DOHH2 (cell line): ENCODE results near the gene SPOUT1.

ENCODE experiments used
- H3F3A ChIP-seq: fragments of 200-600 bp; sonication (generic), shearing (Covaris generic); 2 replicates; pipeline ENCODE4 v1.6.0; 2016; ENCODE audit warnings: antibody characterized with exemption, mild to moderate bottlenecking; ENCODE audit not compliant: control insufficient read depth, insufficient read depth
- H3K27ac ChIP-seq: fragments of 200-600 bp; sonication (generic); 2 replicates; pipeline ENCODE4 v1.5.1; 2014; ENCODE audit warnings: low read depth, mild to moderate bottlenecking, low read length, moderate library complexity
- H3K27me3 ChIP-seq: fragments of 200-600 bp; sonication (generic); 2 replicates; pipeline ENCODE4 v1.6.1; 2014; ENCODE audit warnings: mild to moderate bottlenecking, low read length, mixed read lengths; ENCODE audit not compliant: control insufficient read depth
- H3K36me3 ChIP-seq: fragments of 200-600 bp; sonication (generic); 2 replicates; pipeline ENCODE4 v1.6.1; 2014; ENCODE audit warnings: mild to moderate bottlenecking, low read length, moderate library complexity, mixed read lengths; ENCODE audit not compliant: control insufficient read depth
- H3K4me1 ChIP-seq: fragments of 200-600 bp; sonication (generic); 2 replicates; pipeline ENCODE4 v1.6.1; 2014; ENCODE audit warnings: mild to moderate bottlenecking, low read length, mixed read lengths; ENCODE audit not compliant: control insufficient read depth
- H3K4me2 ChIP-seq: fragments of 200-600 bp; sonication (generic); 2 replicates; pipeline ENCODE4 v1.6.0; 2014; ENCODE audit warnings: mild to moderate bottlenecking, low read length, moderate library complexity
- H3K4me3 ChIP-seq: fragments of 200-600 bp; sonication (generic); 2 replicates; pipeline ENCODE4 v1.5.1; 2014; ENCODE audit warnings: mild to moderate bottlenecking, low read length, mixed read lengths
- H3K79me2 ChIP-seq: fragments of 200-600 bp; sonication (generic); 2 replicates; pipeline ENCODE4 v1.6.1; 2014; ENCODE audit warnings: mild to moderate bottlenecking, low read length, mixed read lengths; ENCODE audit not compliant: control insufficient read depth
- H3K9me2 ChIP-seq: fragments of 200-600 bp; sonication (generic); replicated peaks from 2 replicates; pipeline ENCODE4 v1.6.1; 2014; ENCODE audit warnings: mild to moderate bottlenecking, low read length, mixed read lengths; ENCODE audit not compliant: control insufficient read depth
- H3K9me3 ChIP-seq: fragments of 200-600 bp; sonication (generic); 2 replicates; pipeline ENCODE4 v1.6.1; 2014; ENCODE audit warnings: antibody characterized with exemption, low read length, mixed read lengths; ENCODE audit not compliant: control insufficient read depth, insufficient read depth
- H4K20me1 ChIP-seq: fragments of 200-600 bp; sonication (generic); 2 replicates; pipeline ENCODE4 v1.6.0; 2014; ENCODE audit warnings: low read depth, mild to moderate bottlenecking, antibody characterized with exemption, low read length, moderate library complexity; ENCODE audit not compliant: control insufficient read depth, insufficient read depth
- EZH2phosphoT487 ChIP-seq: fragments of 200-600 bp; sonication (generic); IDR thresholded peaks from 2 replicates; pipeline ENCODE4 v1.6.1; 2017; ENCODE audit warnings: borderline replicate concordance, mild to moderate bottlenecking, antibody characterized with exemption, low read length, moderate library complexity, mixed read lengths
- TF ChIP-seq, protein P1 (sequence below): fragments of 200-600 bp; sonication (generic); IDR thresholded peaks from one replicate; pipeline ENCODE4 v1.5.1; 2014; ENCODE audit warnings: antibody characterized with exemption, mild to moderate bottlenecking, low read depth, low read length; ENCODE audit not compliant: poor library complexity, severe bottlenecking

Gene SPOUT1

DNA sequence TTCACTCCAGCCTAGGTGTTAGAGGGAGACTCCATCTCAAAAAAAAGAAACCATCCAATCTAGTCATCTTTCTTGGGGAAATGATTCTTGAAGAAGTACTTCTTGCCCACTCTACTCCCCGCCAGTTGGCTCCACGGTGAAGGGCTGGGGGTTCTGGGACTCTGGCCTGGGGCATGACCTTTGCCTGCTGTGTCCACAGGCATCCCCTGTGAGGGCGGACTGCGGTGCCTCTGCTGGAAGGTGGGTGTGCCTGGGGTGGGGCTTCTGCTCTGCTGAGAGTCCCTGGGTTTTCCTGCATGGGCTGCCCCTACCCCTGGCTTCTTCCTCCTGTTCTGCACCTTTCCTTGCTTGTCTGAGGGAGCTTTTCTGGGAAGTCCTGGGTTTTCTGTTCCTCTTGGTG is 39.1 kb downstream of the SPOUT1 start:
- Histone ChIP-seq H3K27me3 (no peaks in the 10 kb centered on the region), H3K79me2 (peaks cover 22% of the 10 kb centered on the region), H3K4me1 (peaks cover 18% of the 10 kb centered on the region), H3F3A (peaks cover 4% of the 10 kb centered on the region; the same call in 1 of the 2 replicates), H3K9me3 (no peaks in the 10 kb centered on the region), H4K20me1 (no peaks in the 10 kb centered on the region), H3K9me2 (no peaks in the 10 kb centered on the region), H3K36me3 (peaks cover 56% of the 10 kb centered on the region), H3K4me3 (no peak overlapping the region), H3K27ac (no peak overlapping the region), H3K4me2 (no peak overlapping the region)
- TF ChIP-seq, protein P1, sequence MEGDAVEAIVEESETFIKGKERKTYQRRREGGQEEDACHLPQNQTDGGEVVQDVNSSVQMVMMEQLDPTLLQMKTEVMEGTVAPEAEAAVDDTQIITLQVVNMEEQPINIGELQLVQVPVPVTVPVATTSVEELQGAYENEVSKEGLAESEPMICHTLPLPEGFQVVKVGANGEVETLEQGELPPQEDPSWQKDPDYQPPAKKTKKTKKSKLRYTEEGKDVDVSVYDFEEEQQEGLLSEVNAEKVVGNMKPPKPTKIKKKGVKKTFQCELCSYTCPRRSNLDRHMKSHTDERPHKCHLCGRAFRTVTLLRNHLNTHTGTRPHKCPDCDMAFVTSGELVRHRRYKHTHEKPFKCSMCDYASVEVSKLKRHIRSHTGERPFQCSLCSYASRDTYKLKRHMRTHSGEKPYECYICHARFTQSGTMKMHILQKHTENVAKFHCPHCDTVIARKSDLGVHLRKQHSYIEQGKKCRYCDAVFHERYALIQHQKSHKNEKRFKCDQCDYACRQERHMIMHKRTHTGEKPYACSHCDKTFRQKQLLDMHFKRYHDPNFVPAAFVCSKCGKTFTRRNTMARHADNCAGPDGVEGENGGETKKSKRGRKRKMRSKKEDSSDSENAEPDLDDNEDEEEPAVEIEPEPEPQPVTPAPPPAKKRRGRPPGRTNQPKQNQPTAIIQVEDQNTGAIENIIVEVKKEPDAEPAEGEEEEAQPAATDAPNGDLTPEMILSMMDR = no peak
- no peak for TF ChIP-seq EZH2phosphoT487

DNA sequence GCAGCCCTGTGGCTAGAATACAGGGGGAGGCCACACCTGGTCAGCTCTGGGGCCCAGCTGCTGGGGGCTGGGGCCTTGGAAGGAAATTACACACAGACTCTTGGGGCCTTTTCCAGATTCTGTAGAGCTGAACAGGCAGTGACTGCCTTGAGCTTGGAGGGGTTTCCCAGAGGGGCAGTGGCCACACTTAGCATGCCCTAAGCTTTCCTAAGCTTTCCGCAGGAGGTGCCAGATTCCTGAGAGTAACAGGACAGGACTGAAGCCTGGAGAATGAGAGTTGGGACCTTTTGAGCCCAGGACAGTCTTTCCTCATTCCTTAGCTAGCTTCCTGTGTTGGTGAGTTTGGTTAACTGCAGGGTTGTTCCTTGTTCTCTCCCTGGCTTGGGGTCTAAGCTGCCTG is 41.1 kb downstream of the SPOUT1 start:
- no peaks in the 10 kb centered on the region for H3K27me3 ChIP-seq
- H3K9me2 ChIP-seq = no peaks in the 10 kb centered on the region
- H4K20me1 ChIP-seq = no peaks in the 10 kb centered on the region
- peaks cover 25% of the 10 kb centered on the region for H3K4me1 ChIP-seq
- H3K4me3 ChIP-seq = peak overlapping the region; percentile 85
- no peak overlapping the region for H3K27ac ChIP-seq
- peaks cover 22% of the 10 kb centered on the region for H3K79me2 ChIP-seq
- TF ChIP-seq, protein P1 = no peak
- no peak for TF ChIP-seq EZH2phosphoT487
- peaks cover 7% of the 10 kb centered on the region for H3F3A ChIP-seq
- H3K36me3 ChIP-seq = peaks cover 41% of the 10 kb centered on the region
- no peaks in the 10 kb centered on the region for H3K9me3 ChIP-seq
- H3K4me2 ChIP-seq = peak overlapping the region; percentile 86

DNA sequence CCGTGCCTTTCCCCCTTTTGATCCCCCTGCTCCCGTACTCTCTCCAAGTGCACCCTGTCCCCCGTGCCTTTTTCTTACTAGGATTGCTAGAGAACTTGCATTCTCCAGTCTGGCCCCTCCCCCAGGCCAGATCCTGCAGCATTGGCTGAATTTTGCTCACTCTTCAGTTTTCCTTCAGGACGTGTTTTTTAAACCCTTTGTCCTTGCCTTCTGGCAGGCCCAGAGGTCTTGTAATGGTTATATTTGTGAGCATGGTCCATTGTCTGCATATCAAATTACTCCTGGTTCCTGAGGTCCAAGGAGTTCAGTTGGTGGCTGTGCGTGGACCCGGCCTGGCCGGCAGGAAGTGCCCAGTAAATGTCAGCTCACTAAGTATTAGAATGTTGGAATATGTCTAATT is 41.9 kb downstream of the SPOUT1 start:
- H3K27ac ChIP-seq = peak overlapping the region; percentile 29; the same call in 1 of the 2 replicates
- peaks cover 10% of the 10 kb centered on the region for H3F3A ChIP-seq

More for the DNA sequence above, 41.9 kb downstream of the SPOUT1 start:
- no peaks in the 10 kb centered on the region for H4K20me1 ChIP-seq
- H3K9me2 ChIP-seq = no peaks in the 10 kb centered on the region
- TF ChIP-seq EZH2phosphoT487 = no peak
- TF ChIP-seq, protein P1 = no peak
- H3K9me3 ChIP-seq = no peaks in the 10 kb centered on the region
- H3K36me3 ChIP-seq = peaks cover 33% of the 10 kb centered on the region
- H3K4me1 ChIP-seq = peaks cover 33% of the 10 kb centered on the region
- H3K27me3 ChIP-seq = no peaks in the 10 kb centered on the region
- H3K4me3 ChIP-seq = peak overlapping the region; percentile 85
- H3K4me2 ChIP-seq = peak overlapping the region; percentile 86
- peaks cover 22% of the 10 kb centered on the region for H3K79me2 ChIP-seq
